ENCODE results near the gene GATAD2A.

GRCh38 chr19:19533841-19534240, 128.4 kb downstream of the GATAD2A start:
- TF ChIP-seq CTCF (IDR thresholded peaks at IDR 0.05; ENCODE audit: insufficient read depth, low read length) (no peak), REST (IDR thresholded peaks at IDR 0.05; ENCODE audit: insufficient replicate concordance, low read depth) (no peak), SPI1 (IDR thresholded peaks at IDR 0.05; ENCODE audit: borderline replicate concordance, low read depth) (no peak), GABPA (IDR thresholded peaks at IDR 0.05; ENCODE audit: low read depth) (no peak)
